H9 (cell line): ENCODE data around the gene EDARADD. TPM values are rescaled to one million over a fixed set of nuclear protein-coding genes. Genes with fewer than 3 reads are reported as not detected.
"Not testable (repeated sequence)": the region's sequence is repeated elsewhere in the genome, so short reads cannot be mapped to it uniquely, and the experiment has no call there.

Experiments
- DNase-seq: peaks from one replicate; pipeline ENCODE4 v3.0.0-alpha.2; 2017
- H2AFZ ChIP-seq: one replicate; pipeline ENCODE4 v1.6.1; 2013; ENCODE audit warnings: mild to moderate bottlenecking, low read length, control low read depth, moderate library complexity
- H2AK5ac ChIP-seq: 2 replicates; pipeline ENCODE4 v1.6.1; 2013; ENCODE audit warnings: low read length, control low read depth, mixed read lengths; ENCODE audit not compliant: insufficient read length
- H2BK120ac ChIP-seq: one replicate; pipeline ENCODE4 v1.6.1; 2013; ENCODE audit warnings: low read depth, mild to moderate bottlenecking, low read length, control low read depth, inconsistent platforms; ENCODE audit not compliant: poor library complexity, severe bottlenecking
- H2BK12ac ChIP-seq: 2 replicates; pipeline ENCODE4 v1.6.1; 2013; ENCODE audit warnings: low read length, control low read depth, mixed read lengths, low read depth; ENCODE audit not compliant: insufficient read length
- H2BK15ac ChIP-seq: 2 replicates; pipeline ENCODE4 v1.6.1; 2013; ENCODE audit warnings: low read depth, low read length, control low read depth
- H2BK20ac ChIP-seq: one replicate; pipeline ENCODE4 v1.6.1; 2013; ENCODE audit warnings: low read depth, mild to moderate bottlenecking, low read length, control low read depth, inconsistent platforms; ENCODE audit not compliant: poor library complexity, severe bottlenecking
- H2BK5ac ChIP-seq: 2 replicates; pipeline ENCODE4 v1.6.1; 2013; ENCODE audit warnings: low read length, control low read depth, mixed read lengths; ENCODE audit not compliant: insufficient read length
- H3K14ac ChIP-seq: 2 replicates; pipeline ENCODE4 v1.6.1; 2013; ENCODE audit warnings: low read length, control low read depth; ENCODE audit not compliant: insufficient read depth
- H3K18ac ChIP-seq: 2 replicates; pipeline ENCODE4 v1.6.1; 2013; ENCODE audit warnings: low read depth, mild to moderate bottlenecking, mixed read lengths, low read length, control low read depth; ENCODE audit not compliant: insufficient read length
- H3K23ac ChIP-seq: 2 replicates; pipeline ENCODE4 v1.6.1; 2013; ENCODE audit warnings: low read length, control low read depth, mixed read lengths, low read depth; ENCODE audit not compliant: insufficient read length
- H3K23me2 ChIP-seq: 2 replicates; pipeline ENCODE4 v1.6.1; 2013; ENCODE audit warnings: low read depth, mild to moderate bottlenecking, mixed read lengths, low read length, control low read depth; ENCODE audit not compliant: insufficient read length, poor library complexity, severe bottlenecking
- H3K27ac ChIP-seq: 2 replicates; pipeline ENCODE4 v1.5.1; 2013; ENCODE audit warnings: low read length, control low read depth, mixed read lengths, low read depth; ENCODE audit not compliant: insufficient read length
- H3K27me3 ChIP-seq: 2 replicates; pipeline ENCODE4 v1.6.1; 2013; ENCODE audit warnings: low read length, control low read depth, inconsistent platforms; ENCODE audit not compliant: insufficient read depth
- H3K4ac ChIP-seq: 2 replicates; pipeline ENCODE4 v1.6.1; 2013; ENCODE audit warnings: low read depth, mild to moderate bottlenecking, control low read depth, inconsistent platforms, low read length, moderate library complexity
- H3K4me1 ChIP-seq: 2 replicates; pipeline ENCODE4 v1.6.1; 2013; ENCODE audit warnings: low read length, control low read depth, inconsistent platforms; ENCODE audit not compliant: insufficient read depth
- H3K4me2 ChIP-seq: 2 replicates; pipeline ENCODE4 v1.6.1; 2013; ENCODE audit warnings: low read length, control low read depth, mixed read lengths; ENCODE audit not compliant: insufficient read length, insufficient read depth
- H3K56ac ChIP-seq: 2 replicates; pipeline ENCODE4 v1.6.1; 2013; ENCODE audit warnings: low read depth, mild to moderate bottlenecking, mixed read lengths, low read length, control low read depth; ENCODE audit not compliant: insufficient read length
- H3K79me1 ChIP-seq: 2 replicates; pipeline ENCODE4 v1.6.1; 2013; ENCODE audit warnings: low read depth, mild to moderate bottlenecking, moderate library complexity, low read length, control low read depth, inconsistent platforms; ENCODE audit not compliant: insufficient read depth, poor library complexity, severe bottlenecking
- H3K79me2 ChIP-seq: 2 replicates; pipeline ENCODE4 v1.6.1; 2013; ENCODE audit warnings: low read length, control low read depth, inconsistent platforms; ENCODE audit not compliant: insufficient read depth
- H3K9ac ChIP-seq: 2 replicates; pipeline ENCODE4 v1.6.1; 2013; ENCODE audit warnings: low read length, control low read depth, mixed read lengths; ENCODE audit not compliant: insufficient read length; ENCODE audit errors: extremely low read depth
- H3K9me3 ChIP-seq: one replicate; pipeline ENCODE4 v1.6.1; 2013; ENCODE audit warnings: low read depth, low read length, inconsistent platforms; ENCODE audit not compliant: control insufficient read depth
- H3T11ph ChIP-seq: one replicate; pipeline ENCODE4 v1.6.1; 2013; ENCODE audit warnings: mild to moderate bottlenecking, low read length, control low read depth, inconsistent platforms
- H4K20me1 ChIP-seq: one replicate; pipeline ENCODE4 v1.6.1; 2013; ENCODE audit not compliant: control insufficient read depth, insufficient read length, insufficient read depth
- H4K5ac ChIP-seq: 2 replicates; pipeline ENCODE4 v1.6.1; 2013; ENCODE audit warnings: low read depth, mild to moderate bottlenecking, mixed read lengths, low read length, control low read depth; ENCODE audit not compliant: insufficient read length
- H4K8ac ChIP-seq: replicated peaks from 2 replicates; pipeline ENCODE4 v1.6.1; 2013; ENCODE audit warnings: low read length, control low read depth, mixed read lengths, low read depth; ENCODE audit not compliant: insufficient read length
- H4K91ac ChIP-seq: 2 replicates; pipeline ENCODE4 v1.6.1; 2013; ENCODE audit warnings: low read depth, mild to moderate bottlenecking, moderate library complexity, mixed read lengths, low read length, control low read depth; ENCODE audit not compliant: insufficient read length
- H3K27ac Mint-ChIP-seq, 3 experiments: 2 replicates in 2 of 3; 3 replicates in 1 of 3; pipeline ENCODE4 v1.8.0; 2020 to 2021; ENCODE audit warnings: mixed read lengths in 3 of 3, mild to moderate bottlenecking in 1 of 3, moderate library complexity in 1 of 3
- H3K27me3 Mint-ChIP-seq: 2 replicates; pipeline ENCODE4 v1.8.0; 2021; ENCODE audit warnings: low read depth, mild to moderate bottlenecking, moderate library complexity, mixed read lengths
- H3K36me3 Mint-ChIP-seq, 3 experiments: 2 replicates in 2 of 3; 3 replicates in 1 of 3; pipeline ENCODE4 v1.8.0; 2020 to 2021; ENCODE audit warnings: low read depth in 3 of 3, mixed read lengths in 3 of 3; ENCODE audit not compliant: insufficient read depth in 1 of 3
- H3K4me1 Mint-ChIP-seq, 2 experiments: 2 replicates each; pipeline ENCODE4 v1.8.0; 2020; ENCODE audit warnings: mixed read lengths in 2 of 2
- H3K4me3 Mint-ChIP-seq, 2 experiments: 2 replicates in 1 of 2; 3 replicates in 1 of 2; pipeline ENCODE4 v1.8.0; 2020 to 2021; ENCODE audit warnings: mild to moderate bottlenecking in 2 of 2, mixed read lengths in 2 of 2, moderate library complexity in 1 of 2
- H3K9me3 Mint-ChIP-seq, 2 experiments: 2 replicates in 1 of 2; 3 replicates in 1 of 2; pipeline ENCODE4 v1.8.0; 2020; ENCODE audit warnings: mild to moderate bottlenecking in 2 of 2, mixed read lengths in 2 of 2, moderate library complexity in 1 of 2
- WGBS: extraction: QIAGEN DNeasy Blood & Tissue Kit; methylation state at CpG from one replicate; pipeline ENCODE4 v1.1.7; 2013; ENCODE audit warnings: missing lambda C conversion rate, low lambda C conversion rate, mixed read lengths; ENCODE audit not compliant: insufficient read length; ENCODE audit errors: extremely low coverage; 5-methylcytosine and 5-hydroxymethylcytosine counted together
- total RNA-seq: library from RNA; stranded (reverse); gene quantifications from 2 replicates; pipeline ENCODE4 v1.2.1, GENCODE V29; 2021
- TF ChIP-seq, protein P1 (sequence below): fragments of 200-600 bp; sonication (generic); conservative IDR thresholded peaks from 3 replicates; pipeline ENCODE4 v1.8.0; 2021; ENCODE audit warnings: antibody characterized with exemption, mild to moderate bottlenecking

EDARADD gene
- total RNA-seq, 1 experiment from 2014 or later = 3.8 TPM

- Histone ChIP-seq H2AK5ac (no peak overlapping the region), H3K4ac (no peak overlapping the region), H4K5ac (no peak overlapping the region), H3K79me1 (no peaks in the 10 kb centered on the region), H3K9ac (no peak overlapping the region), H3K23me2 (no peaks in the 10 kb centered on the region), H3K14ac (no peak overlapping the region), H3K9me3 (no peaks in the 10 kb centered on the region), H2BK120ac (no peak overlapping the region), H3K79me2 (no peaks in the 10 kb centered on the region), H3K4me1 (no peaks in the 10 kb centered on the region), H2BK15ac (no peak overlapping the region), H2BK12ac (no peak overlapping the region), H3K23ac (no peak overlapping the region), H3T11ph (no peak overlapping the region), H3K4me2 (no peak overlapping the region), H2BK5ac (no peak overlapping the region), H3K18ac (no peak overlapping the region), H4K20me1 (no peaks in the 10 kb centered on the region), H4K8ac (no peak overlapping the region), H2AFZ (no peak overlapping the region), H2BK20ac (no peak overlapping the region), H4K91ac (no peak overlapping the region), H3K27ac (no peak overlapping the region), H3K56ac (no peak overlapping the region), H3K27me3 (no peaks in the 10 kb centered on the region)
- WGBS = no CpG with 5 or more reads among the region's 3 CpGs
- no peak for DNase-seq
- Mint-ChIP-seq H3K4me3 (no peak overlapping the region), H3K36me3 (no peaks in the 10 kb centered on the region), H3K27ac (no peak overlapping the region), H3K9me3 (no peaks in the 10 kb centered on the region), H3K4me1 (peaks cover 2 to 14% of the 10 kb centered on the region in 2 experiments; a peak in 2 of 4 replicates), H3K27me3 (no peaks in the 10 kb centered on the region)
- TF ChIP-seq, protein P1, sequence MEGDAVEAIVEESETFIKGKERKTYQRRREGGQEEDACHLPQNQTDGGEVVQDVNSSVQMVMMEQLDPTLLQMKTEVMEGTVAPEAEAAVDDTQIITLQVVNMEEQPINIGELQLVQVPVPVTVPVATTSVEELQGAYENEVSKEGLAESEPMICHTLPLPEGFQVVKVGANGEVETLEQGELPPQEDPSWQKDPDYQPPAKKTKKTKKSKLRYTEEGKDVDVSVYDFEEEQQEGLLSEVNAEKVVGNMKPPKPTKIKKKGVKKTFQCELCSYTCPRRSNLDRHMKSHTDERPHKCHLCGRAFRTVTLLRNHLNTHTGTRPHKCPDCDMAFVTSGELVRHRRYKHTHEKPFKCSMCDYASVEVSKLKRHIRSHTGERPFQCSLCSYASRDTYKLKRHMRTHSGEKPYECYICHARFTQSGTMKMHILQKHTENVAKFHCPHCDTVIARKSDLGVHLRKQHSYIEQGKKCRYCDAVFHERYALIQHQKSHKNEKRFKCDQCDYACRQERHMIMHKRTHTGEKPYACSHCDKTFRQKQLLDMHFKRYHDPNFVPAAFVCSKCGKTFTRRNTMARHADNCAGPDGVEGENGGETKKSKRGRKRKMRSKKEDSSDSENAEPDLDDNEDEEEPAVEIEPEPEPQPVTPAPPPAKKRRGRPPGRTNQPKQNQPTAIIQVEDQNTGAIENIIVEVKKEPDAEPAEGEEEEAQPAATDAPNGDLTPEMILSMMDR = no peak
Measured at GRCh38 chr1:236460103-236460502, 66.0 kb downstream of the EDARADD start.

GRCh38 chr1:236464197-236464596 is 70.1 kb downstream of the EDARADD start:
- H3K36me3 Mint-ChIP-seq, H3K56ac ChIP-seq, H3K9me3 Mint-ChIP-seq, H4K20me1 ChIP-seq, H4K8ac ChIP-seq, H3K27ac Mint-ChIP-seq, H3K27me3 Mint-ChIP-seq, H3K9ac ChIP-seq, H3K79me2 ChIP-seq, H4K91ac ChIP-seq, H4K5ac ChIP-seq, H3K27ac ChIP-seq, H3K14ac ChIP-seq, H2BK15ac ChIP-seq, H3K23ac ChIP-seq, H3K4me2 ChIP-seq, H3K23me2 ChIP-seq, H2AK5ac ChIP-seq, H2BK5ac ChIP-seq, H3K4ac ChIP-seq, H3K79me1 ChIP-seq, H3K18ac ChIP-seq, H2AFZ ChIP-seq, DNase-seq, H2BK120ac ChIP-seq, H2BK12ac ChIP-seq, H3K4me1 ChIP-seq, H2BK20ac ChIP-seq, H3T11ph ChIP-seq, H3K4me3 Mint-ChIP-seq, H3K9me3 ChIP-seq, H3K27me3 ChIP-seq: not testable (repeated sequence)
- peaks cover 4 to 23% of the 10 kb centered on the region in 2 experiments for H3K4me1 Mint-ChIP-seq
- WGBS = no CpG with 5 or more reads among the region's 9 CpGs
